ENCODE data around the gene IGF2BP3. TPM values are rescaled to one million over a fixed set of nuclear protein-coding genes. Genes with fewer than 3 reads are reported as not detected.

IGF2BP3 gene
- total and polyA plus RNA-seq, 10 of the 15 experiments (the other 5 are each of a cell fraction or from before 2014, with no cell fraction given), result 4.6 to 61.2 (median 36.9) TPM

DNA sequence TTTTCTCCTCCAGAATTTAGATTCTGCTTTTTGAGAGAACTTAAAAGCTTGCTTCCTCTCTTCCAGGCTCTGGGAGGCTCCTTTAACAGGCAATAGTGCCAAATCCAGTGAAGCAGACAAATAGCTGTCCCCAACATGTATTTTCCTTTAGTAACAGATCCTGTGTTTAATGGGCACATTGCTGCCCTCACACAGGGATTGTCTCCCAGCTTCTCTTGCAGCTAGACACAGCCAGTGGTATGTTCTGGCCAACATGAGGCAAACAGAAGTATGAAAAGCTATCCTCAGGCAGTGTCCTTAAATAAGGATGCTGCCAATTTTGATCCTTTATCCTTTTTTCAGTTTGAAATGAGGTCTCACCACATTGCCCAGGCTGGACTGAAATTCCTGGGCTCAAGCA, 132.9 kb downstream of the IGF2BP3 start:
- intact Hi-C loops (cut with micrococcal nuclease; ENCODE audit: unreplicated experiment) (no loop called here), in situ Hi-C loops (cut with MboI) (no loop called here)
- Histone ChIP-seq H4K20me1 (ENCODE audit: control insufficient read depth, insufficient read depth) (no peaks in the 10 kb centered on the region), H3K4me2 (ENCODE audit: control insufficient read depth, insufficient read depth) (no peak overlapping the region), H3K36me3 (ENCODE audit: control insufficient read depth in 2 of 2, insufficient read depth in 2 of 2, low read length in 1 of 2) (peaks cover 3 to 34% of the 10 kb centered on the region in 2 experiments), H3K9ac (ENCODE audit: control insufficient read depth, insufficient read depth, low read length) (no peak overlapping the region), H3K27me3 (replicated peaks in 1 of 2; ENCODE audit: control insufficient read depth in 2 of 2, insufficient read depth in 2 of 2, low read length in 1 of 2) (no peaks in the 10 kb centered on the region), H3K4me1 (ENCODE audit: control insufficient read depth, insufficient read depth, low read length) (no peaks in the 10 kb centered on the region), H3K79me2 (ENCODE audit: control insufficient read depth, insufficient read depth, low read length) (no peaks in the 10 kb centered on the region), H2AFZ (ENCODE audit: control insufficient read depth, low read depth, low read length) (no peak overlapping the region), H3K9me3 (replicated peaks; ENCODE audit: control insufficient read depth, insufficient read depth, low read length) (no peaks in the 10 kb centered on the region), H3K4me3 (no peak overlapping the region), H3K27ac (ENCODE audit: control insufficient read depth, insufficient read depth) (no peak overlapping the region)
- ChIA-PET RAD21 (ENCODE audit: unreplicated experiment) (no interaction called here), CTCF (interaction anchor here (0.6 to 1.1 kb wide), 3 partner anchors 8 to 203 kb away, joined by 3 to 6 read pairs (median 3); partner anchors contain the start of gene MALSU1), SMC1A (ENCODE audit: uncharacterized antibody, unreplicated experiment) (interaction anchor here (0.7 to 1.2 kb wide), 5 partner anchors 19 to 154 kb away, joined by 3 read pairs; no protein-coding TSS in a partner anchor), POLR2A (interaction anchor here (0.6 to 0.7 kb wide), 2 partner anchors 131 to 151 kb away, joined by 4 to 5 read pairs; no protein-coding TSS in a partner anchor)
- BruUV-seq (replicated peaks), result no TSS peak
- no peak for DNase-seq (ENCODE audit: low read depth, low spot score)
- ATAC-seq, result no peak
- FAIRE-seq, result no peak
- no peak for TF ChIP-seq ZNF622 (IDR thresholded peaks at IDR 0.05)
- TF ChIP-seq IRF4 (IDR thresholded peaks at IDR 0.05; ENCODE audit: low read depth, low read length), result no peak
- no peak for TF ChIP-seq STAT3 (IDR thresholded peaks at IDR 0.05; ENCODE audit: low read depth, low read length)
- TF ChIP-seq RELA (IDR thresholded peaks at IDR 0.05; ENCODE audit: borderline replicate concordance, partially characterized antibody), result no peak
- no peak for TF ChIP-seq ATF3 (IDR thresholded peaks at IDR 0.05; ENCODE audit: borderline replicate concordance, extremely low read depth, low read depth, low read length)
- no peak for TF ChIP-seq RB1 (IDR thresholded peaks at IDR 0.05; ENCODE audit: borderline replicate concordance)
- TF ChIP-seq POLR2AphosphoS5 (IDR thresholded peaks at IDR 0.05; ENCODE audit: low read length), result no peak
- TF ChIP-seq WRNIP1 (IDR thresholded peaks at IDR 0.05; ENCODE audit: borderline replicate concordance, low read depth, low read length), result no peak
- no peak for TF ChIP-seq RBBP5 (conservative IDR thresholded peaks at IDR 0.05)
- no peak for TF ChIP-seq ATF2 (IDR thresholded peaks at IDR 0.05; ENCODE audit: low read length)
- TF ChIP-seq SKIL (IDR thresholded peaks at IDR 0.05; ENCODE audit: low read depth, poor library complexity, severe bottlenecking), result no peak
- TF ChIP-seq, protein P1, sequence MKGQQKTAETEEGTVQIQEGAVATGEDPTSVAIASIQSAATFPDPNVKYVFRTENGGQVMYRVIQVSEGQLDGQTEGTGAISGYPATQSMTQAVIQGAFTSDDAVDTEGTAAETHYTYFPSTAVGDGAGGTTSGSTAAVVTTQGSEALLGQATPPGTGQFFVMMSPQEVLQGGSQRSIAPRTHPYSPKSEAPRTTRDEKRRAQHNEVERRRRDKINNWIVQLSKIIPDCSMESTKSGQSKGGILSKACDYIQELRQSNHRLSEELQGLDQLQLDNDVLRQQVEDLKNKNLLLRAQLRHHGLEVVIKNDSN (IDR thresholded peaks at IDR 0.05; ENCODE audit: borderline replicate concordance, extremely low read length, insufficient read depth, low read depth, low read length), result no peak

All from GM12878 (cell line).